Hematopoietic multipotent progenitor cell treated with erythropoietin and hydrocortisone succinate and interleukin-3 and kit ligand, for 6 days (in vitro differentiated cells): ENCODE data around the gene KLF5.
"Not testable (repeated sequence)": the region's sequence is repeated elsewhere in the genome, so short reads cannot be mapped to it uniquely, and the experiment has no call there.

Experiments used
- DNase-seq: peaks from one replicate; pipeline ENCODE4 v3.0.0-alpha.2; 2015

KLF5 gene

GRCh38 chr13:73090116-73090822, 31.5 kb downstream of the KLF5 start:
- DNase-seq = no peak

DNA sequence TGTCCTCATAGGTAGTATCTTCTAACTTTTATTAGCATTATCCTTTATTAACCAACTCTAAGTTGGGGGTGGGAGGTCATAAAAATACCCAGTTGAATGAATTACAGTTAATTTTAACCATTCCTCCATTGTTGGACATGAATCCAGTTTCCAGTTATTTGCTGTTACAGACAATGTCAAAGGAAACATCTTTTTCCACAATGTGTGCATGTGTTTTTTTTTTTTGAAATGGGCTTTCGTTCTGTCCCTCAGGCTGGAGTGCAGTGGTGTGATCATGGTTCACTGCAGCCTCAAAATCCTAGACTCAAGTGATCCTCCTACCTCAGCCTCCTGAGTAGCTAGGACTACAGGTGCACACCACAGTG, 32.0 kb downstream of the KLF5 start:
- DNase-seq = no peak

DNA sequence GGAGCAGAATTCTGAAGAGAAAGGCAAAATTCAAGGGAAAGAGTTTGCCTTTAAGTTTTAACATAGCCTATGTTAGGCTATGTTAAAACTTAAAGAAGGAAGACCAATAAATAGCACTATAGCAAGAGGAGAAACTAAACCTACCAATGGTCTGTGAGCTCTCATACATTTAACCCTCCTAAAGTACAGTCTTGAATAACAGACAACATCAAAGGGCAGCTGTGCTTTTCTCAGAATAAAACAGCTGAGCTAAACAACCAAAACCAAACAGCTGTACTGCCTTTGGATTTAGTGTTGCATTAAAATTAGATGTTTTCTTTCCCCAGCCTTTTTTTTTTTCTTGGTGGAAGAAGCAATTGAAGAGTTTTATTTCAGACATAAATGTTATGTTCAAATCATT, 34.0 kb downstream of the KLF5 start:
- DNase-seq = no peak

- DNase-seq = no peak
Measured at GRCh38 chr13:73096173-73096572, 37.4 kb downstream of the KLF5 start.

GRCh38 chr13:73096638-73097037, 37.8 kb downstream of the KLF5 start:
- no peak for DNase-seq

- not testable (repeated sequence) for DNase-seq
Measured at GRCh38 chr13:73100781-73101180, 42.0 kb downstream of the KLF5 start.

GRCh38 chr13:73101351-73102007, 42.7 kb downstream of the KLF5 start:
- no peak for DNase-seq

DNA sequence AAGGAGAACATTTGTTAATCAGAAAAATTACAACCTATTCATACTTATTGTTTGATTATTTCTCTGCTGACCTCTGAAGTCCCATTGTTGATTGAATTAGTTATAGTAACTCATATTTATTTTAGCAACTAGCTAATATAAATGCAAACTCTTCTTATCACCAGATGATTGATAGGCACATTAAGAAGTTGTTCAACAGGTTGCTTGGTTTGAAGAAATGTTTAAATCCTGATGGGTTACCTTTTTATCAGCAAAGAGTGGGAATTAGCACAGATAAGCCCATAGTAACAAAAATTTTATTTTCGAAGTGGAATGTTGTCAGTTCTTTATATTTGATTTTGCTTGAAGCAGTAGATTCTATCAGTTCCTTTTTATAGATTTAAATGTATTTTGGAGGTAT, 44.4 kb downstream of the KLF5 start:
- no peak for DNase-seq

DNA sequence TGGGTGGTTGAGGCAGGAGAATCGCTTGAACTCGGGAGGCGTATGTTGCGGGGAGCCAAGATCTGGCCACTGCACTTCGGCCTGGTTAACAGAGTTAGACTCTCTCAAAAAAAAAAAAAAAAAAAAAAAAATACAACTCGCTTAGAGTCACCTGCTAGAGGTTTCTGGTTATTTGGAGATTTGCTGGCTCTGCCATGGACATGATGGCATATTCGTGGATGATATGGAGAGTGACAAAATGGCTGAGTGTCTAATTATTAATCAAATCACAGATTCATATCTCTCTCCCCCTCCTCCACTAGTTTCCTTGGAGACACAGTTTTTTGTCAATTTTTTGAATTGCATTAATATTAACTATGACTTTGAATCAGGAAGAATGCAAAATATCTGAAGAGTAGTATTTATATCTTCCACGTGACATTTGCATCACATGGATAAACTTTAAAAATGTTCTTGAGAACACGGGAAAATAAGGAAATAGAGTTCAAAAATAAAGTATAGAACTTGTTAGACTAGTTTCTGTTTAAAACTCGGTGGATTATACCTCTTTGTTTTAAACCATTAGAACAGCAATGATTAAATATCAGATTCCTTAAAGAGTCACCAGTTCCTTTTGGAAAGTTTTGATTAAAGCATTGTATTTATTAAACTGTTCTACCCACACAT, 47.8 kb downstream of the KLF5 start:
- DNase-seq = no peak

DNA sequence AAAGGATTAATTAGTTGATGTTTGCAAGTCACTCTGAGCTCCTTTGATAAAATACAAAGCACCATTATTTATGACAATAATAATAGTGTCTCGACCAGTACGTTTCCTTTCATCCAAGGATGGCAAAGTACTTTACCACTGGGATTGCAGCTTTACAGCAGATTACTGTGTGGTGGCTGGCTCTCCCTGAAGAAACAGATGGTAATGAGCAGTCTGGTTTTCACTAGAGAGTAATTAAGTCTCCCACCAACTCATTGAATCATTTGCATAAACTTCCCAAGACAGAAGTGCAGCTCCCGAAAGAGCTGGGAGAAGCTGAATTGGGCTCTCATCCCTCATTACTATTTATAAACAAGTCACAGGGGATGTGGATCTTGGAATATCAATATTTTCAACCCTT, 48.7 kb downstream of the KLF5 start:
- no peak for DNase-seq

GRCh38 chr13:73107970-73108369, 49.2 kb downstream of the KLF5 start:
- no peak for DNase-seq

- DNase-seq = no peak
Measured at GRCh38 chr13:73109288-73109899, 50.6 kb downstream of the KLF5 start.

GRCh38 chr13:73109969-73110368, 51.2 kb downstream of the KLF5 start:
- DNase-seq = no peak

DNA sequence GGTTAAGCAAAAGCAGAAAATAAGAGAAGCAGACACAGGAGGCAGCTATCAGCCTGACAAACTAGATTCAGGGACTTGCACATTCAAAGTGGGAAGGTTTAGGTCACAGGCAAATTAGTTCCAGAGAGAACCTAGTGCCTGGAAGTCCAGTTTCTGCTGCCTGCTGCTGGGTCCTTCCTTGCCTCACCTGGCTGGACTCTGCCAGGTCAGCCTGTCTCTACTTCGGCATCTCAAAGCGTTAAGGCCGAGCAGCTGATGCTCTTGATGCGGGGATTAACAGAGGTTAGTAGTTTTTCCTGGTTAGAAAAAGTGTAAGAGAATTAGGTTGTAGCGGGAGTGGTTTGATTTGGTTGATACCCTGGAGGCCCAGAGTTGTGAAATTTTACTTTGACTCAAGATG, 52.0 kb downstream of the KLF5 start:
- DNase-seq = no peak

DNA sequence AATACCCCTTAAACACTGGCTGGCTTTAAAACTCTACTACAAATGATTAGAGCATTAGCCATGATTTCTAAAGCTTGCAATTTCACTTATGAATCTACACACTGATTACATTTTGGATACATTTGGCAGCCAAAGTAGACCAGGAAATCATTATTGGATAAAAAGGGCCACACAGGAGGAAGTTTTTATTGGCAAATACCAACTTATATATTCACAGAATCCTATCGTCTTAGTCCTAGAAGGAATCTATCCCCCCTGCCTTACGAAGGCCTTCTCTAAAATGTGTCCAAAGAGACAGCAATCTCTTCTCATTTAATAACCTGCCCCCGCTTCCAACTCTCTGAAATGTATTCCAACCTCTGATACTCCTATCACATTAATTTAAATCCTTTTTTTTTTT, 52.5 kb downstream of the KLF5 start:
- DNase-seq = no peak

DNA sequence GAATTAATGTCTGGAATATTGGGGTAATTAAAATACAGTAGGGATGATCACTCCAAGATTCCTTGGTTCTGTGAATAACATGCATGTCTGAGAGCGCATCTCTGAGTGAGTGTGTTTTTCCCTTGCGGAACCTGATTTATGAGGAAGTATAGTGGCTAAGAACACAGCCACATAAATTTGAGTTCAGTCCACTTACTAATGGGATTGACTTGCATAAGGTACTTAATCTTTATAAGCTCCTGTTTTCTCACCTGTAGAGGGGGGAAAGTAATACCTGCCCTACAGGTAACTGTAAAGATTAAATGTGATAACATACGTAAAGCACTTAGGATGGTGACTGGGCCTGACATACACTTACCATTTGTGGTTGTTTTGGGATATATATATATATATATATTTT, 60.8 kb downstream of the KLF5 start:
- DNase-seq = no peak
